Suppressor macrophage treated with lipopolysaccharide for 4 hours (primary cell): ENCODE measurements around the gene PBX1.
A peak's percentile ranks its signal among the peaks of the same experiment; 100 is the strongest.

Source experiments
- DNase-seq: peaks from one replicate; pipeline ENCODE4 v3.0.0-alpha.2; 2020

Gene PBX1

GRCh38 chr1:164767752-164768402 is 208.9 kb downstream of the PBX1 start:
- DNase-seq, result no peak

- no peak for DNase-seq
Measured at GRCh38 chr1:164768619-164769018, 209.6 kb downstream of the PBX1 start.

- no peak for DNase-seq
Measured at GRCh38 chr1:164769486-164770130, 210.6 kb downstream of the PBX1 start.

GRCh38 chr1:164770131-164770529 is 211.1 kb downstream of the PBX1 start:
- no peak for DNase-seq

- DNase-seq, result no peak
Measured at GRCh38 chr1:164771041-164771618, 212.1 kb downstream of the PBX1 start.

GRCh38 chr1:164771619-164772361 is 212.8 kb downstream of the PBX1 start:
- DNase-seq, result no peak

GRCh38 chr1:164772635-164773034 is 213.7 kb downstream of the PBX1 start:
- DNase-seq, result no peak

- DNase-seq, result no peak
Measured at GRCh38 chr1:164773102-164773501, 214.1 kb downstream of the PBX1 start.

- DNase-seq, result no peak
Measured at GRCh38 chr1:164774413-164774812, 215.4 kb downstream of the PBX1 start.

GRCh38 chr1:164774819-164775654 is 216.1 kb downstream of the PBX1 start:
- DNase-seq, result no peak

- no peak for DNase-seq
Measured at GRCh38 chr1:164777518-164777917, 218.5 kb downstream of the PBX1 start.

- no peak for DNase-seq
Measured at GRCh38 chr1:164779376-164779775, 220.4 kb downstream of the PBX1 start.

- no peak for DNase-seq
Measured at GRCh38 chr1:164780111-164780812, 221.3 kb downstream of the PBX1 start.

- no peak for DNase-seq
Measured at GRCh38 chr1:164780863-164781262, 221.9 kb downstream of the PBX1 start.

- no peak for DNase-seq
Measured at GRCh38 chr1:164781972-164782371, 223.0 kb downstream of the PBX1 start.

GRCh38 chr1:164783778-164784555 is 225.0 kb downstream of the PBX1 start:
- no peak for DNase-seq

- no peak for DNase-seq
Measured at GRCh38 chr1:164784960-164785359, 226.0 kb downstream of the PBX1 start.

- no peak for DNase-seq
Measured at GRCh38 chr1:164785841-164786534, 227.0 kb downstream of the PBX1 start.

- DNase-seq, result peak; percentile 88
Measured at GRCh38 chr1:164786980-164787833, 228.2 kb downstream of the PBX1 start.

GRCh38 chr1:164787834-164788231 is 228.8 kb downstream of the PBX1 start:
- no peak for DNase-seq
